Measurements from ENCODE around the gene CGREF1.

GRCh38 chr2:27134781-27135477 lies 16.0 kb upstream of the CGREF1 start:
- TF ChIP-seq CTCF (IDR thresholded peaks at IDR 0.05) (no peak), POLR2A (IDR thresholded peaks at IDR 0.05) (peak in 1 of 2 donors; percentile 21)

Data from heart left ventricle (tissue), 13 donors.